Muscle layer of duodenum (tissue), 2 donors: ENCODE measurements around the gene CHST7.

ENCODE experiments used
- H3K27ac ChIP-seq: one replicate; pipeline ENCODE4 v1.7.0; 2013; ENCODE audit warnings: mild to moderate bottlenecking, low read length
- H3K27me3 ChIP-seq: one replicate; pipeline ENCODE4 v1.7.0; 2013; ENCODE audit warnings: low read depth, mild to moderate bottlenecking, control low read depth, low read length
- H3K36me3 ChIP-seq, 2 donors: one replicate each; pipeline ENCODE4 v1.7.0; 2013; ENCODE audit warnings: low read length in 2 of 2, control low read depth in 1 of 2, mild to moderate bottlenecking in 1 of 2; ENCODE audit not compliant: insufficient read depth in 2 of 2, control insufficient read depth in 1 of 2
- H3K4me1 ChIP-seq, 2 donors: one replicate each; pipeline ENCODE4 v1.7.0; 2013; ENCODE audit warnings: low read length in 2 of 2, mild to moderate bottlenecking in 2 of 2, control low read depth in 1 of 2, moderate library complexity in 1 of 2; ENCODE audit not compliant: insufficient read depth in 2 of 2, control insufficient read depth in 1 of 2
- H3K4me3 ChIP-seq, 2 donors: one replicate each; pipeline ENCODE4 v1.7.0; 2013; ENCODE audit warnings: low read length in 2 of 2, low read depth in 1 of 2, mild to moderate bottlenecking in 1 of 2
- H3K9me3 ChIP-seq, 2 donors: one replicate each; pipeline ENCODE4 v1.7.0; 2013; ENCODE audit warnings: low read length in 2 of 2, control low read depth in 1 of 2, mild to moderate bottlenecking in 1 of 2; ENCODE audit not compliant: control insufficient read depth in 1 of 2
- donor health status: healthy.

CHST7 gene

GRCh38 chrX:46574774-46575381, 1.3 kb downstream of the CHST7 start:
- Histone ChIP-seq H3K27me3 (no peaks in the 10 kb centered on the region), H3K27ac (no peak overlapping the region), H3K4me1 (no peaks in the 10 kb centered on the region), H3K4me3 (peak overlapping the region; percentile 57 to 73), H3K9me3 (no peaks in the 10 kb centered on the region), H3K36me3 (no peaks in the 10 kb centered on the region)

- Histone ChIP-seq H3K4me1 (no peaks in the 10 kb centered on the region), H3K27ac (peak overlapping the region; percentile 51), H3K36me3 (no peaks in the 10 kb centered on the region), H3K4me3 (peak overlapping the region; percentile 57 to 73), H3K9me3 (no peaks in the 10 kb centered on the region), H3K27me3 (no peaks in the 10 kb centered on the region)
Observed at GRCh38 chrX:46575586-46575985, 2.0 kb downstream of the CHST7 start.

- Histone ChIP-seq H3K4me3 (peak overlapping the region; percentile 57 to 73), H3K4me1 (no peaks in the 10 kb centered on the region), H3K36me3 (no peaks in the 10 kb centered on the region), H3K27ac (peak overlapping the region; percentile 51), H3K9me3 (no peaks in the 10 kb centered on the region), H3K27me3 (no peaks in the 10 kb centered on the region)
Observed at GRCh38 chrX:46575991-46576392, 2.4 kb downstream of the CHST7 start.

GRCh38 chrX:46576458-46576857, 2.9 kb downstream of the CHST7 start:
- H3K9me3 ChIP-seq, result no peaks in the 10 kb centered on the region
- H3K36me3 ChIP-seq, result no peaks in the 10 kb centered on the region
- H3K4me3 ChIP-seq, result peak overlapping the region in 1 of 2 donors; percentile 57
- H3K27me3 ChIP-seq, result no peaks in the 10 kb centered on the region
- peak overlapping the region; percentile 16 for H3K27ac ChIP-seq
- no peaks in the 10 kb centered on the region for H3K4me1 ChIP-seq

GRCh38 chrX:46577221-46578005, 3.8 kb downstream of the CHST7 start:
- Histone ChIP-seq H3K4me3 (no peak overlapping the region), H3K27me3 (no peaks in the 10 kb centered on the region), H3K36me3 (no peaks in the 10 kb centered on the region), H3K9me3 (no peaks in the 10 kb centered on the region), H3K4me1 (no peaks in the 10 kb centered on the region), H3K27ac (peak overlapping the region; percentile 16)

- Histone ChIP-seq H3K27ac (no peak overlapping the region), H3K4me1 (no peaks in the 10 kb centered on the region), H3K36me3 (no peaks in the 10 kb centered on the region), H3K4me3 (no peak overlapping the region), H3K27me3 (no peaks in the 10 kb centered on the region), H3K9me3 (no peaks in the 10 kb centered on the region)
Observed at GRCh38 chrX:46579250-46579649, 5.7 kb downstream of the CHST7 start.

GRCh38 chrX:46580613-46581012, 7.0 kb downstream of the CHST7 start:
- Histone ChIP-seq H3K4me1 (no peaks in the 10 kb centered on the region), H3K9me3 (no peaks in the 10 kb centered on the region)

GRCh38 chrX:46582325-46582724, 8.8 kb downstream of the CHST7 start:
- H3K36me3 ChIP-seq, result no peaks in the 10 kb centered on the region
- no peaks in the 10 kb centered on the region for H3K9me3 ChIP-seq
- H3K27me3 ChIP-seq, result no peaks in the 10 kb centered on the region
- no peak overlapping the region for H3K4me3 ChIP-seq
- no peaks in the 10 kb centered on the region for H3K4me1 ChIP-seq
- H3K27ac ChIP-seq, result peak overlapping the region; percentile 14

More at GRCh38 chrX:46580613-46581012, 7.0 kb downstream of the CHST7 start:
- Histone ChIP-seq H3K27me3 (no peaks in the 10 kb centered on the region), H3K27ac (no peak overlapping the region), H3K4me3 (no peak overlapping the region), H3K36me3 (no peaks in the 10 kb centered on the region)

- no peaks in the 10 kb centered on the region for H3K9me3 ChIP-seq
- no peaks in the 10 kb centered on the region for H3K27me3 ChIP-seq
- no peak overlapping the region for H3K4me3 ChIP-seq
- no peaks in the 10 kb centered on the region for H3K4me1 ChIP-seq
- H3K36me3 ChIP-seq, result no peaks in the 10 kb centered on the region
- H3K27ac ChIP-seq, result peak overlapping the region; percentile 14
Observed at GRCh38 chrX:46582966-46583365, 9.4 kb downstream of the CHST7 start.

GRCh38 chrX:46584736-46585135, 11.2 kb downstream of the CHST7 start:
- Histone ChIP-seq H3K27me3 (no peaks in the 10 kb centered on the region), H3K27ac (no peak overlapping the region), H3K36me3 (no peaks in the 10 kb centered on the region), H3K4me3 (no peak overlapping the region), H3K4me1 (peaks cover 0 to 3% of the 10 kb centered on the region in 2 donors), H3K9me3 (no peaks in the 10 kb centered on the region)

GRCh38 chrX:46587158-46587557, 13.6 kb downstream of the CHST7 start:
- Histone ChIP-seq H3K27ac (peak overlapping the region; percentile 72), H3K27me3 (no peaks in the 10 kb centered on the region), H3K36me3 (no peaks in the 10 kb centered on the region), H3K4me3 (no peak overlapping the region), H3K9me3 (no peaks in the 10 kb centered on the region), H3K4me1 (peaks cover 0 to 3% of the 10 kb centered on the region in 2 donors)
